Amygdala (tissue), 56 donors: ENCODE data around the gene DDX10.
"Not testable (repeated sequence)": the region's sequence is repeated elsewhere in the genome, so short reads cannot be mapped to it uniquely, and the experiment has no call there.

Experiments used
- DNase-seq, 56 donors: peaks; one replicate each; lab custom pipeline; 2025; lab: John Stamatoyannopoulos, UW

The DDX10 gene

GRCh38 chr11:108664730-108665525 is at the start of gene DDX10:
Gene DDX10, plus strand, starts transcription at chr11:108665069. Its CDS starts 85 bp downstream, at chr11:108665154.
- DNase-seq: peak; percentile 74 to 99 (median 96)

GRCh38 chr11:108616549-108616948 is 48.3 kb upstream of the DDX10 start:
- DNase-seq: no peak

GRCh38 chr11:108617055-108617454 is 47.8 kb upstream of the DDX10 start:
- no peak for DNase-seq

GRCh38 chr11:108618529-108618928 is 46.3 kb upstream of the DDX10 start:
- DNase-seq: no peak

GRCh38 chr11:108620958-108621772 is 43.7 kb upstream of the DDX10 start:
- DNase-seq: no peak

- no peak for DNase-seq
These were observed 42.5 kb upstream of the DDX10 start for GRCh38 chr11:108622341-108622740.

- no peak for DNase-seq
These were observed 40.5 kb upstream of the DDX10 start for GRCh38 chr11:108624196-108624925.

- no peak for DNase-seq
These were observed 36.5 kb upstream of the DDX10 start for GRCh38 chr11:108628326-108628725.

GRCh38 chr11:108628812-108629211 is 36.1 kb upstream of the DDX10 start:
- no peak for DNase-seq

GRCh38 chr11:108629274-108629673 is 35.6 kb upstream of the DDX10 start:
- DNase-seq: no peak

GRCh38 chr11:108632041-108632704 is 32.7 kb upstream of the DDX10 start:
- DNase-seq: no peak

- no peak for DNase-seq
These were observed 29.8 kb upstream of the DDX10 start for GRCh38 chr11:108635106-108635505.

- no peak for DNase-seq
These were observed 28.6 kb upstream of the DDX10 start for GRCh38 chr11:108636222-108636621.

- no peak for DNase-seq
These were observed 25.7 kb upstream of the DDX10 start for GRCh38 chr11:108639146-108639545.

GRCh38 chr11:108641752-108642151 is 23.1 kb upstream of the DDX10 start:
- not testable (repeated sequence) for DNase-seq

- no peak for DNase-seq
These were observed 20.9 kb upstream of the DDX10 start for GRCh38 chr11:108643974-108644373.

GRCh38 chr11:108645970-108646369 is 18.9 kb upstream of the DDX10 start:
- DNase-seq: no peak

- no peak for DNase-seq
These were observed 17.5 kb upstream of the DDX10 start for GRCh38 chr11:108647387-108647700.

- DNase-seq: peak in 50 of 56 donors; percentile 6 to 89 (median 52)
These were observed 17.0 kb upstream of the DDX10 start for GRCh38 chr11:108647701-108648527.

- no peak for DNase-seq
These were observed 16.4 kb upstream of the DDX10 start for GRCh38 chr11:108648528-108648885.
